HAP-1 (cell line): ENCODE results near the gene ZNF317.
A peak's percentile ranks its signal among the peaks of the same experiment; 100 is the strongest.

Source experiments
- DNase-seq, 2 experiments: peaks; one replicate each; pipeline ENCODE4 v3.0.0-alpha.2; 2016 to 2020; ENCODE audit warnings: low spot score in 2 of 2
- H3K27me3 ChIP-seq: fragments of 250-450 bp; sonication (Bioruptor Pico); 2 replicates; pipeline ENCODE4 v1.5.1; 2020; ENCODE audit warnings: low read depth, mild to moderate bottlenecking, moderate library complexity
- H3K36me3 ChIP-seq: fragments of 250-450 bp; sonication (Bioruptor Pico); replicated peaks from 2 replicates; pipeline ENCODE4 v1.5.1; 2020; ENCODE audit warnings: mild to moderate bottlenecking
- H3K4me1 ChIP-seq: fragments of 250-450 bp; sonication (Bioruptor Pico); 2 replicates; pipeline ENCODE4 v1.5.1; 2020; ENCODE audit warnings: mild to moderate bottlenecking
- H3K4me3 ChIP-seq: fragments of 250-450 bp; sonication (Bioruptor Pico); 2 replicates; pipeline ENCODE4 v1.5.1; 2020; ENCODE audit warnings: mild to moderate bottlenecking, moderate library complexity
- H3K9me3 ChIP-seq: fragments of 250-450 bp; sonication (Bioruptor Pico); 2 replicates; pipeline ENCODE4 v1.5.1; 2020; ENCODE audit warnings: mild to moderate bottlenecking, moderate library complexity
- in situ Hi-C: fragments of 300-500 bp; cut with MboI; formaldehyde crosslinking; loops from 3 replicates; pipeline ENCODE4 v1.14.3; 2020; ENCODE audit warnings: low sequenced_read_pairs, inconsistent platforms, mixed read lengths

Gene ZNF317

DNA sequence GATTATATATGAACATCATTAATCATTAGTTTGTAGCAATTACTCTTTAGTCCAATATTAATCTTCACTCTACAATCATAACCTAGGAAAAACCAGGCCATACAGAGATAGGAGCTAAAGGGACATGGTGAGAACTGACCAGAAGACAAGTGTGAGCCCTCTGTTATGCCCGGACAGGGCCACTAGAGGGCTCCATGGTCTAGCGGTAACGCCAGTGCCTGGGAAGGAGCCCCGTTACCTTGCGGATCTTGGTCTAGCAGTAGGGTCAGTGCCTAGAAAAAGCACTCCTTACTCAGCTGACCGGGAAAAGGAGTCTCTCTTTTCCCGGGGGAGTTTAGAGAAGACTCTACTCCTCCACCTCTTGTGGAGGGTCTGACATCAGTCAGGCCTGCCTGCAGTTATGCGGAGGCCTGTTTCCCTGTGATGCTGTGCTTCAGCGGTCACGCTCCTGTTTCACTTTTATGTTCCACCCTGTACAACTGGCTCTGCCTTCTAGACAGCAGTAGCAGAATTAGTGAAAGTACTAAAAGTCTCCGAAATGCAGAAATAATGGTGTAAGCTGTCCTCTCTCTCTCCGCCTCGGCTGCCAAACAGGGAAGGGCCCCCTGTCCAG, 65.4 kb downstream of the ZNF317 start:
- DNase-seq = peak; percentile 30 to 74
- in situ Hi-C loops = no loop called here
- H3K27me3 ChIP-seq = no peaks in the 10 kb centered on the region
- H3K9me3 ChIP-seq = no peaks in the 10 kb centered on the region
- H3K4me1 ChIP-seq = no peaks in the 10 kb centered on the region
- H3K4me3 ChIP-seq = no peak overlapping the region
- no peaks in the 10 kb centered on the region for H3K36me3 ChIP-seq
